Middle frontal gyrus (tissue), 1 donor: ENCODE results near the gene MS4A2.
"Not testable (repeated sequence)": the region's sequence is repeated elsewhere in the genome, so short reads cannot be mapped to it uniquely, and the experiment has no call there.

Source experiments
- DNase-seq: peaks from one replicate; pipeline ENCODE4 v3.0.0-alpha.2; 2015; ENCODE audit warnings: low spot score; ENCODE audit errors: extremely low spot score

The MS4A2 gene

DNA sequence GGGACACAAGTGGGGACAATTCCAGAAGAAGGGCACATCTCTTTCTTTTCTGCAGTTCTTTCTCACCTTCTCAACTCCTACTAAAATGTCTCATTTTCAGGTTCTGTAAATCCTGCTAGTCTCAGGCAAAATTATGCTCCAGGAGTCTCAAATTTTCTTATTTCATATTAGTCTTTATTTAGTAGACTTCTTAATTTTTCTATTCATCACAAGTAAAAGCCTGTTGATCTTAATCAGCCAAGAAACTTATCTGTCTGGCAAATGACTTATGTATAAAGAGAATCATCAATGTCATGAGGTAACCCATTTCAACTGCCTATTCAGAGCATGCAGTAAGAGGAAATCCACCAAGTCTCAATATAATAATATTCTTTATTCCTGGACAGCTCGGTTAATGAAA, at the start of gene MS4A2:
TSS of gene MS4A2 (plus strand) at position 301 of the 400 bp plus-strand sequence. CDS start 102 bp downstream, outside the sequence.
- DNase-seq: no peak

DNA sequence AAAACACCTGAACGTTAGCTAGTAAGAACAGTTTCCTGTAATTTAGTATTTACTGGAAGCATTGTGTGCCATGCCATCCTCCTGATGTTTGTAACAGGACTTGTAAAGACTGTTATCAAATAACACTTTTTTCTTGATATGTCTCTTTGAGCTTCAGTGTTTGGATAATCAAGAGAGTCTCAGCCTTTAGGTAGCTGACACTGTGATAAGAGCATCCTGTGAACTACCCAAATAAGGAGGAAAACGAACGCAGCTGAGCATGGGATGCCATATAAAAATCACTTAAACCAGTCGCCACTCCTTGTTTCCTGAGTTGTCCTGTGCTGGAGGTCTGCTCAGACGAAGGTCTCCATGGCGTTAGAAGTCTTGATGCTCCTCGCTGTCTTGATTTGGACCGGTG, 48.4 kb upstream of the MS4A2 start, which contains the start of gene OOSP2:
TSS of gene OOSP2 (plus strand) at position 301 of the 400 bp plus-strand sequence. CDS start at position 352, 51 bp downstream.
- DNase-seq: no peak

DNA sequence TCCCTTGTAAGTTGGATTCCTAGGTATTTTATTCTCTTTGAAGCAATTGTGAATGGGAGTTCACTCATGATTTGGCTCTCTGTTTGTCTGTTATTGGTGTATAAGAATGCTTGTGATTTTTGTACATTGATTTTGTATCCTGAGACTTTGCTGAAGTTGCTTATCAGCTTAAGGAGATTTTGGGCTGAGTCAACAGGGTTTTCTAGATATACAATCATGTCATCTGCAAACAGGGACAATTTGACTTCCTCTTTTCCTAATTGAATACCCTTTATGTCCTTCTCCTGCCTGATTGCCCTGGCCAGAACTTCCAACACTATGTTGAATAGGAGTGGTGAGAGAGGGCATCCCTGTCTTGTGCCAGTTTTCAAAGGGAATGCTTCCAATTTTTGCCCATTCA, 38.0 kb upstream of the MS4A2 start:
- DNase-seq: not testable (repeated sequence)

DNA sequence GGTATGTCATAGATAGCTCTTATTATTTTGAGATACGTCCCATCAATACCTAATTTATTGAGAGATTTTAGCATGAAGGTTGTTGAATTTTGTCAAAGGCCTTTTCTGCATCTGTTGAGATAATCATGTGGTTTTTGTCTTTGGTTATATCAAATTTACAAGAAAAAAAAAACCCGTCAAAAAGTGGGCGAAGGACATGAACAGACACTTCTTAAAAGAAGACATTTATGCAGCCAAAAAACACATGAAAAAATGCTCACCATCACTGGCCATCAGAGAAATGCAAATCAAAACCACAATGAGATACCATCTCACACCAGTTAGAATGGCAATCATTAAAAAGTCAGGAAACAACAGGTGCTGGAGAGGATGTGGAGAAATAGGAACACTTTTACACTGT, 37.6 kb upstream of the MS4A2 start:
- not testable (repeated sequence) for DNase-seq

DNA sequence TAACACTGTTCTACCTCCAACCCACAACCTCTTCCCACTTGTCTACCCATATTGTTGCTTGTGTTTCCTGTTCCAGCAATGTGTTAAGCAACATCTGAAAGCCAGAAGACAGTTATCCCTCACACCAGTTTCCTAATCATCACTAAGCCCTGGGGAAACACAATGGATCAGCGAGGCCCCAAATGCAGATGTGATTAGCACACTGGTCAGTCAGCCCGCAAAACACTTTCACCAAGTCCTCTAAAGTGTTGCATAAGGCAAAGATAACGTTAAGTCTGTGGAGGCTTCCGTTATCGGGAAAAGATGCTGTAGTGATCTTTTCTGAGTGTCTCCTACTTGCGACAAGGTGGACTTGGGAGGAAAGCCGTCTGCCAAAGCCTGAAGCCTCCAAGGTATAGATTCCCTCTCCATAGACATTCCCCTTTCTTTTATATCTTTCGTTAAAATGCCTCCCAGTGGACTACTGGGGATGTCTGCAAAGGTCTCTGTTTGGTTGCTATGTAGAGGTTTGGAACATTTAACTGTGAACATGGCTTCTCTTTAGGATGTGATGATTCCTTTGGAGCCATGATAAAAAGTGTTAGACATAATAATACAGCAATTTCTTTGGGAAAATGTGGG, 32.0 kb upstream of the MS4A2 start, which contains the start of gene MS4A3:
TSS of gene MS4A3 (plus strand) at position 317 of the 621 bp plus-strand sequence. CDS start 4,496 bp downstream, outside the sequence.
- no peak for DNase-seq

DNA sequence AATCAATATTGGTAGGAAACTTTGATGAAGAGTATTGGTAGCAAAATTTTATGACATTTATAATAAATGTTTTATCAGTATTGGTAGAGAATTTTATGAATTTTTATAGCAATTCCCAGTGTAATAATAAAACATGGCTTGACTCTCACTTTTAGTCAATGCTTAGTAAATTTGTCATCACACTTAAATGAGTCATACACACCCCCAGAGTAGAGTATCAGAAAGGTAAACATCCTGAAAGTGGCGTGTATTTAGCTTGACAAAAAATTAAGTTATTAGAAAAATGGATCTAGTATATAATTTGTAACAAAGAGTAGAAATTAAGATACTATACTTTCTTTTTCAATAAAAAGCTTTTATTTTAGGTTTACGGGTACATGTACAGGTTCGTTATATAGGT, 29.4 kb upstream of the MS4A2 start:
- DNase-seq: no peak

DNA sequence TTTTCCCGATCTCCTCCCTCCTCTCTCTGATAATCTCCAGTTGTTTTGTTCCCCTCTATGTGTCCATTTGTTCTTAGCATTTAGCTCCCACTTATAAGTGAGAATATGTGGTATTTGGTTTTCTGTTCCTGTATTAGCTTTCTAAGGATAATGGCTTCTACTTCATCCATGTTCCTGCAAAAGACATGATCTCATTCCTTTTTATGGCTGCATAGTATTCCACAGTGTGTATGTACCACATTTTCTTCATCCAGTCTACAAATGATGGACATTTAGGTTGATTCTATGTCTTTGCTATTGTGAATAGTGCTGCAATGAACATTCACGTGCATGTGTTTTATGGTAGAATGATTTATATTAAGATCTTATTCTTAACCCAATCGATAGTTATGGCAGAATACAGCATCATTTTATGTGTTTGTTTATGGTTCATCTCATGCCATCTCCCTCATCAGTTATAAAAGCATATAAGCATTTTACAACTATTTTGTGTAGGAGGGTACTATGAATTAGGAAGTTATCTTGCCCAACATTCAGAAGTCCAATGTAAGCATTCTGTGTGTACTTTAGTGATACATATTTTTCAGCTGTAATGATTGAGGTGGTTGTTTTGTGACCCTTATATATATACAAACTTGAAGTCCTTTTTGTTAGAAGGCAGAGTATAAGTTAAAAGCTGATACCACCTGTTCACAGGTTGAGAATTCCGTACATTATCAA, 28.8 kb upstream of the MS4A2 start:
- DNase-seq: no peak

DNA sequence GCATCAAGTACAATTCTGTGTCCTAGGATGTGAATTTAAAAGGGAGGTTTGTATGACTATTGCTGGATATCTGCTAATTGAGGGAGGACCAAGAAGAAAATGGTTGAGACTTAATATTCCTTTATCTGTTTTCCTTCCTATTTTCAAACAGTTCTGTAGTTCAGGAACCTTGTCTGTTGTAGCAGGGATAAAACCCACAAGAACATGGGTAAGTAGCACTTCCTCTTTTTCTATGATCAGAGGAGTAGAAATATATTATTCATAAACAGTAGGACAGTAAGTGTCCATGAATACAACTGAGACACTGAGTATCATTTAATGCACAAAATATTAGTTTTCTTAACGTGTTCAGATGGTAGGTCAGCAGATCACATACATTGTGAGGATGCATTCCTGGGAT, 24.4 kb upstream of the MS4A2 start:
- no peak for DNase-seq

DNA sequence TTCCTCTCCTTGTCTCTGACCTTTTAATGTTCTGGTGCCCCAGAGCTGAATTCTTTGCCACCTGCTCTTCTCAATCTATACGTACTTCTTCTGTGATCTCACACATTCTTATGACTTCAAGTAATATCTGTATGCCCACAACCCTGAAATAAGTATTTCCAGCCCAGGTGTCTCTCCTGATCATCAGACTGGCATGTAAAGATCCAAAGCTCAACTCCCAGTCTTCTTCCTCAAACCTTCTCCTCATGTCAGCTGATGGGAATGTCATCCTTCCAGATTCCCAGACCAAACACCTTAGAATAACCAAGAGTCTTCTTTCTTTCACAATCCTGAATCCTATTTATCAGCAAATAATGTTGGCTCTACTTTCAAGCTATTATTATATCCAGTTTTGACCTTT, 22.7 kb upstream of the MS4A2 start:
- no peak for DNase-seq

DNA sequence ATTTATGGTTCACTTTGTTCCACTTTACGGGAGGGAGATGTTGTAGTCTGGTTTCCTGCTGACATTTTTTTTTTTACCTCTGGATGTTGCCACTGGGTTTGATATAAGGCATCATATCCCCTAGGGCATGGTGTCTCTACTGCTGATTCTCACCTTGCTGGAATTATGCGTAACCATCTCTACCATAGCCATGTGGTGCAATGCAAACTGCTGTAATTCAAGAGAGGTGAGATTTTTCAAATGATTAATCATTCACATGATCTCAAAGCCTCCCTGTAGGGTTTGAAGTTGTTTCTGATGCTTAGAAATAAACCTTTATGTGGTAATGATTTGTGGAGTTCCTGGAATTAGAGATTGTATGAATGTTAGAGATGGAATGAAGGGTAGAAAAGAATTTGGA, 19.0 kb upstream of the MS4A2 start:
- DNase-seq: no peak

DNA sequence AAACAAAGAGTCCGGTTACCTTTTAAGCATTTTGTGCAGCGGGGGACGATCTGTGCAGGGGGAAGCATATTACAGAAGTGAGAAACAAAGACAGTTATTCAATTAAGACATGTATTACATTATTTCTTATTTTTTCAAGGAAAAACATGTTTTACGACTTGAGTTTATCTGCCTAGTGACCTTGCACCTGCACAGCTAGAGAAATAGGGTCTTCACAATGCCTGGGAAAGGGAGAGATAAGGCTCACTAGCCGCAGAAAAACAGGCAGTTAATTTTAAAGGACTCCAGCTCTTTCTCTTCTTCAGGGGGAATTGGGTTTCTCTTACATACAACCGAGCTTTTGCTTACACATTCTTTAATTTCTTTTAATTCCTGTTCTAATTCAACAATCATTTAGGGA, 16.8 kb upstream of the MS4A2 start:
- not testable (repeated sequence) for DNase-seq

DNA sequence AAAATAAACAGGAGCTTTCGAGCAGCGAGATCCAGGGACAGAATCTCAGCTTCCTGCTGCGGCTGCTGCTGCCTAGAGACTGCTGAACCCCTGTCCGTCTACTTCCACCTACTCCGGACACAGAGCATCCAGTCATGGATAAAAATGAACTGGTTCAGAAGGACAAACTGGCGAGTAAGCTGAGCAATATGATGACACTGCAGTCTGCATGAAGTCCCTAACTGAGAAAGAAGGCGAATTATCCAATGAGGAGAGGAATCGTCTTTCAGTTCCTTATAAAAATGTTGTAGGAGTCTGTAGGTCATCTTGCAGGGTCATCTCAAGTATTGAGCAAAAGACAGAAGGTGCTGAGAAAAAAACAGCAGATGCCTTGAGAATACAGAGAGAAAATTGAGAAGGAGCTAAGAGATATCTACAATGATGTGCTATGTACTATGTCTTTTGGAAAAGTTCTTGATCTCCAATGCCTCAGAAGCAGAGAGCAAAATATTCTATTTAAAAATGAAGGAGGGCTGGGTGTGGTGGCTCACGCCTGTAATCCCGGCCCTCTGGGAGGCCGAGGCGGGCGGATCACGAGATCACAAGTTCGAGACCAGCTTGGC, 11.1 kb upstream of the MS4A2 start:
- no peak for DNase-seq

DNA sequence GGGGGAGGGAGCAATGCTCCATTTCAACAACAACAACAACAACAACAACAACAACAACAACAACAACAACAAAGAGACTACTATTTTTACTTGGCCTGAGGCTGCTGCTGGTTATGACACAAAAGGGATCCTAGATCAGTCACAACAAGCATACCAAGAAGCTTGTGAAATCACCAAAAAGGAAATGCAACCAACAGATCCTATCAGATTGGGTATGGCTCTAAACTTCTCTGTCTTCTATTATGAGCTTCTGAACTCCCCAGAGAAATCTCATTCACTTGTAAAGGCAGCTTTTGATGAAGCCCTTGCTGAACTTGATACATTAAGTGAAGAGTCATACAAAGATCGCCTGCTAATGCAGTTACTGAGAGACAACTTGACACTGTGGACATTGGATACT, 10.5 kb upstream of the MS4A2 start:
- no peak for DNase-seq

DNA sequence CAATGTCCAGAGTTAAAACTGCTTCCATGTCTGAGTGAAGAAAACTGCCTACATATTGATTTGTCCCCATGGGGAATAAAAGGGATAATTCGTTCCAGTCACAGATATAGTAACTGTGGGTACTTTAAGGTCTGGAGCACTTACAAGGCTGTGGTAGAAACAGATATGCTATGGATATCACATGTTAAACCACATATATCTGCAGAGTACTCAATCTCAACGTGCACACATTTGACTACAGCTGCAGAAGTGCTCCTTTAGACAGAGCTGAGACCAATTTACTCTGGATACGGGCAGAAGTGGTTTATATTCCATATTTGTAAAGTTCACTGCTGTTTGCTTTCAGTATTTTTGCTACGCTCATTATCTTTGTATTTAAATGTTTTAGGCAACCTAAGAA, 9.7 kb upstream of the MS4A2 start:
- no peak for DNase-seq

DNA sequence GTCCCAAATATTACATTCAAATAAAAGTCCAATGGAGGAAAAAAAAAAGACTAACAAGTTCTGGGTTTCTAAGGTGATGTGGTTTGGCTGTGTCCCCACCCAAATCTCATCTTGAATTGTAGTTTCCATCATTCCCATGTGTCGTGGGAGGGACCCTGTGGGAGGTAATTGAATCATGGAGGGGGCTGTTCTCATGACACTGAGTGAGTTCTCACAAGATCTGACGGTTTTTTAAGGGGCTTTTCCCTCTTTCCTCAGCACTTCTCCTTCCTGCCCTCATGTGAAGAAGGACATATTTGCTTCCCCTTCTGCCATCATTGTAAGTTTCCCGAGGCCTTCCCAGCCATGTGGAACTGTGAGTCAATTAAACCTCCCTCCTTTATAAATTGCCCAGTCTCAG, 7.9 kb upstream of the MS4A2 start:
- no peak for DNase-seq

DNA sequence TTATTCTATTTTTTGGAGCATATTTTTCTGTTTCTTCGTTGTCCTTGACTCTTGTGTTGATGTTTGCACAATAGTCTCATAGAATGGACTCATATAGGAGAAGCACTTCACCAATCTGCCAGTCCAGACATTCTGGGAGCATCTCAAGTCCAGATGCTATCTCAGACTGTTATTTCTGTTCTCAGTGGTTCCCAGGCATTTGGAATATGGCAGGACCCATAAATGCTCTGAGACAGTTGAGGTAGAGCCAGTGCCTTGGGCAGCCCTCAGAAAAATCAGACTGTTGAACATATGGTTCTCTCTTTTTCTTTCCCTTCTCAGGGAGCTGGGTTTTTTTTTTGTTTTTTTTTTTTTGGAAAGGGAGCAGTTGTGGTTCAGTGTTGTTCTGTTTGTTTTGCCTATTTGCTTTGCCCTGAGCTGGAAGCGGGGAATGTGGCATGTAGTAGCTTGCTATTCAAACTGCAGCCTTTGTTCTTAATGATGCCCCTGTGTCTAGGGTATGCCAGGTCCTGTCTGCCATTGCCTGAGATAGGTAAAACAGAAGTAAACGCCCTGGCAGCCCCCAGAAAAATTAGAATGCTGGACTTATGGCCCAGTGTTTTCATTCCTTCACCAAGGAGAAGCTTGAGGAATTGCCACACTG, 3.7 kb upstream of the MS4A2 start:
- no peak for DNase-seq

DNA sequence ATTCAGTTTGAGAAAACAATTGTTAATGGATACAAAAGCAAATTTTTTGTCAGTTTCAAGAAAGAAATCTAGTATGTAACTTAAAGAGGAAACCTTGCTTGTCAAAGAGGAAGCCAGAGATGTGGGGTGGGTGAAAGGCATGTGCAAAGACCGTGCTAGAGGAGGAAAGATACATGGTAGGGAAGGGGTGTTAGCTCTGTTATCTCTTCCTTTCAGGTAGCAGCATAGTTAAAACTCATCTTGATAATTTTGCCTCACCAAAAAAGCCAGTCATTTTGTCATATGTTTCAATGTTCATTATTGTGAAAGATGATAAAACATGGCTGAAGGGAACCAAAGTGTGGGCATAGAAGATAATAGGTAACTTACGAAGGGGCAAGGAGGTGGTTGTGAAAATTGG, 2.6 kb upstream of the MS4A2 start:
- DNase-seq: no peak

DNA sequence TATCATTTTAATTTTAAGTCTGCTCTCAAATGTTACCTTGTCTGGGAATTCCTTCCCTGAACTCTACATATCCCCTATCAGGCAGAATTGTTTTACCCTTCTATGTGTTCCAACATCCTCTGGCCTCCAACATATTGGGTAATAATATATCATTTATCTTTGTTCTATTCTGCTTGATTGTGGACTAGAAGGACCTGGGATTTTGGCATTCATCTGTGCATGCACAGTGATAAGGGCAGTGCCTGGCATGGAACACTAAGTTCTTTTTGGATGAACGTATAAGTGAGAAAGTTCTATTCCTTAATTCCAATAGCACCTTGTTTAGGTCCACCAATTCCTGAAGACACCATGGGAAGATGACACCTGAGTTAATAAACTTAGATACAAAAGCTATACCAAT, 1.2 kb upstream of the MS4A2 start:
- DNase-seq: no peak

DNA sequence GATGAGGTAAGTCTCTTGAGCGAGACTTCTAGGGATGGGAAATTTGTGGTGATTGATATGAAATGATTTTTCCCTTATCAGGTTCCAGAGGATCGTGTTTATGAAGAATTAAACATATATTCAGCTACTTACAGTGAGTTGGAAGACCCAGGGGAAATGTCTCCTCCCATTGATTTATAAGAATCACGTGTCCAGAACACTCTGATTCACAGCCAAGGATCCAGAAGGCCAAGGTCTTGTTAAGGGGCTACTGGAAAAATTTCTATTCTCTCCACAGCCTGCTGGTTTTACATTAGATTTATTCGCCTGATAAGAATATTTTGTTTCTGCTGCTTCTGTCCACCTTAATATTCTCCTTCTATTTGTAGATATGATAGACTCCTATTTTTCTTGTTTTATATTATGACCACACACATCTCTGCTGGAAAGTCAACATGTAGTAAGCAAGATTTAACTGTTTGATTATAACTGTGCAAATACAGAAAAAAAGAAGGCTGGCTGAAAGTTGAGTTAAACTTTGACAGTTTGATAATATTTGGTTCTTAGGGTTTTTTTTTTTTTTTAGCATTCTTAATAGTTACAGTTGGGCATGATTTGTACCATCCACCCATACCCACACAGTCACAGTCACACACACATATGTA, 7.1 kb downstream of the MS4A2 start:
- no peak for DNase-seq

DNA sequence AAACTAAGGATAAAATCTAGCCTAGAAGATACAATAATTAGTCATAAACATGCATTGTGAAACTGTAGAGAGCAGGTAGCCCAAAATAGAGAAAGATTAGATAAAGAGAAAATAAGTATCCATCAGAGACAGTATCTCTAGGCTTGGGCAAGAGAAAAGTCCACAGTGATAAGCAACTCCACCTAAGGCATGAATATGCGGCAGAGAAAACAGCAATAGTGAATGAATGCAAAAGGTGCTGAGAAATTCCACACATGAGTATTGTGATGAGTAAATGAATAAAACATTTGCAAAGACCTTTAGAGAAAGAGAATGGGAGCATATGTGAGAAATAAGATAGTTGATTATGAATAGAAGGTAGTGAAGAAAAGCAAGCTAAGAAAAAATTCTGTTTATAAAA, 8.7 kb downstream of the MS4A2 start:
- no peak for DNase-seq

DNA sequence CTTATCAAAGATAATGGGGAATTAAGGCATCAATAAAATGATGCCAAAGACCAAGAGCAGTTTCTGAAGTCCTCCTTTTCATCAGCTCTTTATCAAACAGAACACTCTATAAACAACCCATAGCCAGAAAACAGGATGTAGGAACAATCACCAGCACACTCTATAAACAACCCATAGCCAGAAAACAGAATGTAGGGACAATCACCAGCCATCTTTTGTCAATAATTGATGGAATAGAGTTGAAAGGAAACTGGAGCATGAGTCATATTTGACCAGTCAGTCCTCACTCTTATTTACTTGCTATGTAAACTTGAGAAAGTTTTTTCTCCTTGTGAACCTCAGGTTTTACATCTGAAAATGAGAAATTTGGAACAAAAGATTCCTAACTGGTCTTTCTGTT, 10.0 kb downstream of the MS4A2 start:
- no peak for DNase-seq

DNA sequence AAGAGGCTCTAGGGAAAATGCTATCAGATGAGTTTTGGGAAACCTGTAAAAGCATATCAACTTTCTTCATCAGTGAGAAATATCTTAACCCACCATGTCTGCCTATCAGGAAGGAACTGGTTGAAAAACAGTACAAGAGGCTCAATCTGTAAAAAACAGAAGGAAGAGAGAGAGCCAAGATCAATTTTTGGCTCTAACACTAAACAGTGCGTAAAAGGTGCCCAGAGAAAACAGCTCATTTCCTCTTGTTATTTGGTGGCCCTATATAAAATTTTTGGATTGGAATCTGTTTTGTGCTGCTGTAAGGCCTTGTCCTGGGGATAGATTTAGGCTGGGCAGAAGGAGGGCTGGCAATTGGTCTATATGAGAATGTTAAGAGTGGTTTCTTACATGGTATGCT, 12.1 kb downstream of the MS4A2 start:
- no peak for DNase-seq
